Erythroblast (primary cell): ENCODE results near the gene TMEM135.

ENCODE experiments used
- GATA1 ChIP-seq: IDR thresholded peaks from 2 replicates; pipeline ENCODE4 v1.6.1; 2011; ENCODE audit warnings: low read depth, mild to moderate bottlenecking, control low read depth, low read length, moderate library complexity
- POLR2A ChIP-seq: IDR thresholded peaks from 2 replicates; pipeline ENCODE4 v1.6.1; 2011; ENCODE audit warnings: mild to moderate bottlenecking, low read length

- TF ChIP-seq POLR2A (no peak), GATA1 (no peak)
Observed at GRCh38 chr11:87030458-87031054, 7.2 kb upstream of the TMEM135 start.
